HG02884 (cell line): ENCODE results near the gene ASAP2.

Source experiments
- ATAC-seq: cut with Tn5 transposase; IDR thresholded peaks from one replicate; pipeline ENCODE4 v1.9.1; 2021; ENCODE audit warnings: mild to moderate bottlenecking, moderate library complexity; ENCODE audit not compliant: unreplicated experiment

The ASAP2 gene

GRCh38 chr2:9271691-9272090, 65.1 kb downstream of the ASAP2 start:
- ATAC-seq: no peak

- no peak for ATAC-seq
These were observed 67.0 kb downstream of the ASAP2 start for GRCh38 chr2:9273486-9274130.

GRCh38 chr2:9274701-9275343, 68.2 kb downstream of the ASAP2 start:
- ATAC-seq: no peak

- no peak for ATAC-seq
These were observed 68.8 kb downstream of the ASAP2 start for GRCh38 chr2:9275399-9275798.

DNA sequence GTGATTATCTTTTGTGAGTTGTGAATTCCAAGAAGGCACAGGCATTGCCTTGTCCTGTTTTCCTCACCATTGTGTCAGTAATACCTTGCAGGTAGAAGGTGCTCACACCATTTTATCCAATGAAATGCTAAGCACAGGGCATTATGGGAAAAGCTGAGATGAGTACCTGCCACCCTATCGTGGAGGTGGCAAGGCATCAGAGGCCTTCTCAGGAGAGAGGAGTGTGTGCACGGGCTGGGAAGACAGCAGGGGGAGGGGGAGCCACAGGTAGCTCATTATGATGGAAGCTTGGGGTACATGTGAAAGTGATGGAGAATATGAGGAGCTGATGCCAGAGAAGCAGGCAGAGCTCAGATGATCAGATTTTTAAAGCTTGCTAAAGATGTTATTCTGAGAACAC, 69.5 kb downstream of the ASAP2 start:
- ATAC-seq: no peak

DNA sequence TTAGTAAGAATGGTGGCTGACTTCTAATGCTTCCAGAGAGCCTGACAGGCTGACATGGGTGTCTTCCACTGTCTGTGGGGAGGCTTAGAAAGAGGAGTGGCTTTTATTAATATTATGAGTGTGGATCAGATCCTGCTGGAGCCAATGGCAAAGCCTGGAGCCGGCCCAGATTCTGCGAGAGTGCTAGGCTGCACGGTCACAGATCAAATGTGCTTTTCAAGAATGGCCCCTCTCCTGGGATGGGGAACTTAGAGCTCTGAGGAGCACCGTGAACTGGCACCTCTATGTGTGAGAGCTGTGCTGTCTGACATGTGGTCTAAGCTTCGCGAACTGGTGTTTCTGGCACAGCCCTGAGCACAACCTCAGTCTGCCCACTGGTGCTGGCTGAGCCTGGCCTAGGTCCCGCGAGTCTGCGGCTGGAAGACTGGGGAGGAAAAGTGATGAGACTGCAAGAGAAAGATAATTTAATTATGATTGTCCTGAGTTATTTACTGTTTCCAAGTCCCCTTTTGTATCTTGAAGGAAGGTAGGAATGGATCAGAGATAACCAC, 70.4 kb downstream of the ASAP2 start:
- no peak for ATAC-seq

DNA sequence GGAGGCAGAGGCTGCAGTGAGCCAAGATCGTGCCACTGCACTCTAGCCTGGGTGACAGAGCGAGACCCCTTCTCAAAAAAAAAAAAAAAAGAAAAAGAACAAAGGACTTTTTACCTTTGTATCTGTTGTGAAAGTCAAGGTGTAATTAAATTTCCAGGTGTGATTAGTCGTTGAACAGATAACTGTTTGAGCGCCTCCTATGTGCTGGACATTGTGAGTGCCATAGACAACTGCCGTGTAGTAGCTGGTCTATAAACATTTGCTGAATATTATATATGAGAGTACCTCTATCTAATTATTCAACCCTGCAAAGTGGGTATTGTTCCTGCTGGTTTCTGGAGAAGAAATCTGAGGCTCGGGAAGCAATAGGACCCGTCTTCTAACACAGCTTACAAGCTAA, 71.8 kb downstream of the ASAP2 start:
- ATAC-seq: no peak

DNA sequence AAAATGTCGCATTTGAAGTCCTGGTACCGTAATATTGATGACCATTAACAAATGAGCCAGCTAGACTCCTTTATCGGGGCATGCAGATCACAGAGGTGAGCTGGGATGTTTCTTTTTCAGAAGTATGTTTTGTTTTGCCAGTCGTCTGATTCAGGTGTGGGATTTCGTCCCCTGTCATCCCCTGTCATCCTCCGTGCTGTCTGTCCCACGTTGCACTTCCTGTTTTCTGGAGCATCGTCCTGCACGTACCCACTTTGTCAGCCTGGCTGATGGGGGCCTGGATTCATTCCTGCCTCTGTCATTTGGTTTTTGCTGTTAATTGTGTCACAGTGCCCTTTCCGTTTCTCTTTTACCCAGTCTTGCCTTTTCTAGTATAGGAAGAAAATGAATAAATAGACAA, 72.8 kb downstream of the ASAP2 start:
- no peak for ATAC-seq

GRCh38 chr2:9280224-9280623, 73.6 kb downstream of the ASAP2 start:
- ATAC-seq: no peak

DNA sequence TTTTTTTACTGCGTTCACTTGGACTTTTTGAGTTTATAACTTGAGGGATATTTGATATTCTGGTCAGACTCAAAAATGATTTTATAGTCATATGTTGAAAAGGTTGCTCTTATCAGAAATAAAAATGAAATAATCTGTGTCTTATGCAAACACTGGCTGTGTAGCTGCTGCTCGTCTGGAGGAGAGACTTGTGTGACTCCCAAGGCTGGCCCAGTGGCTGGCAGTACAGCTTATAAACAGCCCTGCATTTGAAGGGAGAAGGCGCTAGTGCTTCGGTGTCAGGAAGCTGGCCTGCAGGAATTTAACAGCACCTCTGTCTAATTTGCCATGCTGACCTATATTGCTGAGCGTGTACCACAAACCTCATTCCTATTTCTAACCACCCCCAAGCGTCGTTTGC, 74.5 kb downstream of the ASAP2 start:
- no peak for ATAC-seq

- no peak for ATAC-seq
These were observed 75.8 kb downstream of the ASAP2 start for GRCh38 chr2:9282128-9283112.

DNA sequence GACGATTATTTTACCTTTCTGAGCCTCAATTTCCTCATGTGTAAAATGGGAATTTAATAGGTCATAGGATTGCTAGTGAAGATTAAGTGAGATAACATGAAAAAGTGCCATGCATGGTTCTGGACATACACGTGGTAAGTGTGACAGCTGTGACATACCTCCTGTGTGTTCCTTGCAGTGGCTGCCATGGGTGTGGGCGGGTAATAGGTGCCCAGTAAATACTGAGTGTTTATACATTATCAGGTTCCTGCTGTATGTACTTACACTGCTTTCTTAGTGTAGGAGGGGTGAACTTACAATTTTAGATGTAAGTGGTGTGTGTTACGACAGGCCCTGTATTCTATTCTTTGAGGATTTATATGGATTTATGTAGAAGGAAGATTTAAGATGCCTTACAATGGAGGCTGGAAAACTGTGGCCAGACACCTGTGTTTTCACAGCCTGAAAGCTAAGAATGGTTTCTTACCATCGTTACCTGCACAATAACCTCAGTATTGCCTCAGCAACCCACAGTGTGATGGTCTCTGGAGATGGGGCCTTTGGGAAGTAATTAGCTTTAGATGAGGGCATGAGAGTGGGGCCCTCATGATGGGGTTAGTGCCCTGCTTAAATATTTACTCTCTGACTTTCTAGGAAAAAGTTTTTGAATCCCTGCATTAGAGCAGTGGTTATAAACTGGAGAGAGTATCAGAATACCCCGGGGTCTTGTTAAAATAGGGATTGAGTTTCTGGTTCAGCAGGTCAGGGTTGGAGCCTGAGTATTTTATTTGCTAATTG, 78.1 kb downstream of the ASAP2 start:
- ATAC-seq: no peak

GRCh38 chr2:9285385-9285920, 78.8 kb downstream of the ASAP2 start:
- no peak for ATAC-seq

- ATAC-seq: no peak
These were observed 79.3 kb downstream of the ASAP2 start for GRCh38 chr2:9285921-9286320.

- ATAC-seq: no peak
These were observed 80.2 kb downstream of the ASAP2 start for GRCh38 chr2:9286554-9287399.

GRCh38 chr2:9287400-9288045, 80.9 kb downstream of the ASAP2 start:
- no peak for ATAC-seq

DNA sequence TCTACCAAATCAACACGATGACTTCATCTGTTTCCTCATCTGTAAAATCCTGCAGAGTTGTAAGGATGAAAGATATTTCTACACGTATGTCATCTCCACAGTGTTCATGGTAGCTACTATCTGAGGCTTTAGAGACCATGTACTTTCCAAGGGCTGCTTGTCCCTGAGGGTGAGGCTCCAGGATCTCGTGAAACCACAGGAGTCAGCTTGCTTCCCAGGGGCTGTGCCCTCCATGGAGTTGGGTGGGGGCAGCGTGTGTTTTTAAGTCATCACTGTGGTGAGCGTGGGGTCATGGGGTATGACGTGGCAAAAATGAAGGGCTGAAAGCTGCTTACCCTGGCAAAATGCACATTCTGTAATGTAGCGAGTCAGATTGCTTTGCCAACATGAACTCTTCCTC, 81.6 kb downstream of the ASAP2 start:
- ATAC-seq: no peak

- no peak for ATAC-seq
These were observed 82.2 kb downstream of the ASAP2 start for GRCh38 chr2:9288681-9289338.
